WTC11 (cell line): ENCODE data around the gene MACO1. TPM values are rescaled to one million over a fixed set of nuclear protein-coding genes. Genes with fewer than 3 reads are reported as not detected.

Experiments
- ATAC-seq: fragments of 200-7000 bp; cut with Tn5 transposase; 2 replicates; pipeline ENCODE4 v1.10.0; 2021; ENCODE audit warnings: mild to moderate bottlenecking, moderate library complexity
- CTCF ChIA-PET: fragments of 300-600 bp; sonication (Branson Sonifier 250); formaldehyde crosslinking; loops from one replicate; lab custom pipeline; 2021; ENCODE audit warnings: antibody characterized with exemption; lab: Charles Lee
- POLR2A ChIA-PET: fragments of 350-600 bp; sonication (Branson Sonifier 250); formaldehyde crosslinking; loops from one replicate; lab custom pipeline; 2021; ENCODE audit warnings: antibody characterized with exemption; lab: Charles Lee
- DNase-seq: peaks from one replicate; pipeline ENCODE4 v3.0.0; 2021; ENCODE audit warnings: low spot score
- H3K27ac Mint-ChIP-seq: 2 replicates; pipeline ENCODE4 v1.8.0; 2021; ENCODE audit warnings: mixed read lengths
- H3K27me3 Mint-ChIP-seq: 2 replicates; pipeline ENCODE4 v1.8.0; 2021; ENCODE audit warnings: low read depth, mild to moderate bottlenecking, moderate library complexity, mixed read lengths
- H3K36me3 Mint-ChIP-seq: 2 replicates; pipeline ENCODE4 v1.8.0; 2021; ENCODE audit warnings: mixed read lengths
- H3K4me1 Mint-ChIP-seq: 2 replicates; pipeline ENCODE4 v1.8.0; 2022; ENCODE audit warnings: mixed read lengths
- H3K4me3 Mint-ChIP-seq: 2 replicates; pipeline ENCODE4 v1.8.0; 2021; ENCODE audit warnings: mild to moderate bottlenecking, moderate library complexity, mixed read lengths
- H3K9me3 Mint-ChIP-seq: 2 replicates; pipeline ENCODE4 v1.8.0; 2021; ENCODE audit warnings: mixed read lengths
- AR ChIP-seq: fragments of 250-450 bp; sonication (Bioruptor Pico); IDR thresholded peaks from 2 replicates; pipeline ENCODE4 v1.9.0; 2021; ENCODE audit warnings: mild to moderate bottlenecking
- CREM ChIP-seq: sonication (generic); formaldehyde crosslinking; IDR thresholded peaks from 2 replicates; pipeline ENCODE4 v1.8.1; 2022; ENCODE audit warnings: mild to moderate bottlenecking, missing genetic modification reagents, moderate library complexity
- CTCF ChIP-seq: fragments of 200-600 bp; IDR thresholded peaks from 2 replicates; pipeline ENCODE4 v1.8.0; 2022; ENCODE audit warnings: antibody characterized with exemption
- E2F5 ChIP-seq: sonication (generic); formaldehyde crosslinking; IDR thresholded peaks from 2 replicates; pipeline ENCODE4 v1.8.1; 2022; ENCODE audit warnings: mild to moderate bottlenecking, moderate library complexity, missing genetic modification reagents
- GTF2I ChIP-seq: fragments of 250-450 bp; sonication (Bioruptor Pico); conservative IDR thresholded peaks from 2 replicates; pipeline ENCODE4 v1.4.0; 2021; ENCODE audit warnings: mild to moderate bottlenecking
- IRF1 ChIP-seq: sonication (generic); formaldehyde crosslinking; IDR thresholded peaks from 2 replicates; pipeline ENCODE4 v1.8.0; 2023; ENCODE audit warnings: missing genetic modification reagents
- JUN ChIP-seq: sonication (generic); formaldehyde crosslinking; IDR thresholded peaks from 2 replicates; pipeline ENCODE4 v1.8.0; 2023; ENCODE audit warnings: mild to moderate bottlenecking, missing genetic modification reagents
- MAX ChIP-seq: sonication (generic); formaldehyde crosslinking; IDR thresholded peaks from 2 replicates; pipeline ENCODE4 v1.8.0; 2022; ENCODE audit warnings: mild to moderate bottlenecking, missing genetic modification reagents
- MYBL2 ChIP-seq: sonication (generic); formaldehyde crosslinking; IDR thresholded peaks from 2 replicates; pipeline ENCODE4 v1.8.1; 2023; ENCODE audit warnings: mild to moderate bottlenecking, moderate library complexity, missing genetic modification reagents
- PRRX2 ChIP-seq: fragments of 250-450 bp; sonication (Bioruptor Pico); IDR thresholded peaks from 2 replicates; pipeline ENCODE4 v1.8.0; 2021; ENCODE audit warnings: mild to moderate bottlenecking
- SMAD3 ChIP-seq: sonication (generic); formaldehyde crosslinking; IDR thresholded peaks from 2 replicates; pipeline ENCODE4 v1.8.0; 2022; ENCODE audit warnings: missing genetic modification reagents, mild to moderate bottlenecking, borderline replicate concordance
- ZNF219 ChIP-seq: sonication (generic); formaldehyde crosslinking; IDR thresholded peaks from 2 replicates; pipeline ENCODE4 v1.8.0; 2023; ENCODE audit warnings: missing genetic modification reagents, mild to moderate bottlenecking, borderline replicate concordance
- ZNF532 ChIP-seq: fragments of 250-450 bp; sonication (Bioruptor Pico); IDR thresholded peaks from 2 replicates; pipeline ENCODE4 v1.9.0; 2021; ENCODE audit warnings: mild to moderate bottlenecking, borderline replicate concordance
- total RNA-seq: library from RNA; stranded (reverse); gene quantifications from 3 replicates; pipeline ENCODE4 v1.2.3, GENCODE V29; 2021

Gene MACO1
- total RNA-seq, 1 experiment from 2014 or later: 9.5 TPM

- POLR2A ChIA-PET: no interaction called here
- H3K27ac Mint-ChIP-seq: no peak overlapping the region
Measured at GRCh38 chr1:25487628-25488027, 56.9 kb downstream of the MACO1 start.

GRCh38 chr1:25492323-25492722, 61.6 kb downstream of the MACO1 start:
- ATAC-seq: peak; percentile 84
- H3K27ac Mint-ChIP-seq: no peak overlapping the region
- H3K4me3 Mint-ChIP-seq: no peak overlapping the region
- ChIA-PET POLR2A (interaction anchor here (0.7 kb wide), 1 partner anchor 123 kb away, joined by 3 read pairs; no protein-coding TSS in a partner anchor), CTCF (interaction anchor here (0.6 to 3.3 kb wide), 7 partner anchors 10 to 81 kb away, joined by 3 to 18 read pairs (median 3); no protein-coding TSS in a partner anchor)
- H3K4me1 Mint-ChIP-seq: peaks cover 17% of the 10 kb centered on the region
- H3K36me3 Mint-ChIP-seq: peaks cover 11% of the 10 kb centered on the region
- no peaks in the 10 kb centered on the region for H3K27me3 Mint-ChIP-seq
- TF ChIP-seq CREM (CRISPR knock-in tag): no peak
- no peak for TF ChIP-seq MYBL2
- TF ChIP-seq AR: no peak
- no peak for TF ChIP-seq SMAD3 (CRISPR knock-in tag)
- TF ChIP-seq MAX (CRISPR knock-in tag): no peak
- TF ChIP-seq PRRX2 (CRISPR knock-in tag): no peak
- TF ChIP-seq ZNF219 (CRISPR knock-in tag): no peak
- no peak for TF ChIP-seq ZNF532
- H3K9me3 Mint-ChIP-seq: no peaks in the 10 kb centered on the region
- DNase-seq: peak; percentile 28

More at GRCh38 chr1:25487628-25488027, 56.9 kb downstream of the MACO1 start:
- ATAC-seq (no peak), DNase-seq (no peak)
- no peaks in the 10 kb centered on the region for H3K27me3 Mint-ChIP-seq
- H3K4me1 Mint-ChIP-seq: peaks cover 41% of the 10 kb centered on the region
- CTCF ChIA-PET: interaction anchor here (0.6 to 2.0 kb wide), 9 partner anchors 9 to 47 kb away, joined by 3 to 10 read pairs (median 5); no protein-coding TSS in a partner anchor
- H3K36me3 Mint-ChIP-seq: peaks cover 10% of the 10 kb centered on the region
- TF ChIP-seq E2F5 (CRISPR knock-in tag) (no peak), GTF2I (no peak), ZNF219 (CRISPR knock-in tag) (no peak), IRF1 (no peak), CTCF (peak; percentile 49), JUN (CRISPR knock-in tag) (no peak)
- H3K4me3 Mint-ChIP-seq: no peak overlapping the region
- H3K9me3 Mint-ChIP-seq: no peaks in the 10 kb centered on the region
